Activated CD8-positive, alpha-beta memory T cell treated with anti-CD3 and anti-CD28 coated beads, Interleukin-2, amount 50 U/mL, for 1 hour (primary cell): Measurements from ENCODE around the gene NDUFB4.
"Not testable (repeated sequence)": the region's sequence is repeated elsewhere in the genome, so short reads cannot be mapped to it uniquely, and the experiment has no call there.

Experiments
- DNase-seq: peaks from one replicate; pipeline ENCODE4 v3.0.0-alpha.2; 2020; ENCODE audit errors: extremely low read depth

The NDUFB4 gene

DNA sequence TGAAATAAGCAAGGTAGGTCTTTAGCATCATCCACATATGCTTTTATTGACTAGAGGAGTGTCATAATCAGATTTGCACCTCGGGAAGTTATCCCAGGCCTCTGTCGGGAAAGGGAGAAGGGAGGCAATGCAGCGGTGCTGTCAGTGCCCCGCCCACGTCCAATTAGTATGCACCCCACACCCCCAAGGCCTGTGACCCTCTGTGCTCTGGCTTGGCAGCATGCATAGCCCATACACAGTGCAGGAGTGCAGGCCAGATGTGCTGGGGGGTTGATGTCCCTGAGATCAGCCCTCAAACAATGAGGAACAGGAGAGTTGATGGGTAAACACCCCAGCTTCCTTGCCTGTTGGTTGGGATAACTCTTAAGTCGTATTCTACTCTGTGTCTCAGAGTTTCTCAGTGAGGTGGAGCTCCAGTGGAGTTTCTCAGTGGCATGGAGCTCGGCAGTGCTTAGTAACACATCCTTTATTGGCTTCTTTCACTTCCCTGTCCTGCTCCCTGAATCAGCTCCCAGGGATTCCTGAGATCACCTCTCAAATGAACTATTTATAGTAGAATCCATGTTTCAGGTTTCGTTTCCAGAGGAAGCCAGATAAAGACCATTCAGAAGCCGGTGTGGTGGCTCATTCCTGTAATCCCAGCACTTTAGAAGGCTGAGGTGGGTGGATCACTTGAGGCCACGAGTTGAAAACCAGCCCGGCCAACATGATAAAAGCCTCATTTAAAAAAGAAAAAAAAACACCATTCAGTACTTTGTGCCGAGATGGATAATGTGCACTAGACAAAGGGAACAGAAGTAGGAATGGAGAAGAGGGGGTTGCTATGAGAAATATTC lies 26.7 kb upstream of the NDUFB4 start:
- no peak for DNase-seq

DNA sequence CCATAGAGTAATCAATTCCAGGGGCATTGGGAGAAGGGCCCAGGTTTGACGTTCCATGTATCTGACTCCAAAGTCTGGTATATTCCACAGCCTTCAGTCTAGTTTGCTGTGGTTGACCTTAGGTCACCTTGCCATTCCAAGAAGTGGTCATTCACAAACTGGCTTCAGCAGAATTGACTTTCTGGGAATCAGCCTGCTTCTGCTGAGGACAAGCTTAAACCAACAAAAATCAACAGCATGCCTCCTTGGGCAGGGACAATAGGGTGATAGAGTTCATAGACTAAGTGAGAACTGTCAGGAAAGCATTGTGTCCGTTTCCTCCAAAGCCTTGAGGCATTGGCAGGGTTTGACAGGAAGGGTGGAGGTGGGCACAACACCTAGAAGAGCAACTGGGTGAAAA lies 24.1 kb upstream of the NDUFB4 start:
- no peak for DNase-seq

DNA sequence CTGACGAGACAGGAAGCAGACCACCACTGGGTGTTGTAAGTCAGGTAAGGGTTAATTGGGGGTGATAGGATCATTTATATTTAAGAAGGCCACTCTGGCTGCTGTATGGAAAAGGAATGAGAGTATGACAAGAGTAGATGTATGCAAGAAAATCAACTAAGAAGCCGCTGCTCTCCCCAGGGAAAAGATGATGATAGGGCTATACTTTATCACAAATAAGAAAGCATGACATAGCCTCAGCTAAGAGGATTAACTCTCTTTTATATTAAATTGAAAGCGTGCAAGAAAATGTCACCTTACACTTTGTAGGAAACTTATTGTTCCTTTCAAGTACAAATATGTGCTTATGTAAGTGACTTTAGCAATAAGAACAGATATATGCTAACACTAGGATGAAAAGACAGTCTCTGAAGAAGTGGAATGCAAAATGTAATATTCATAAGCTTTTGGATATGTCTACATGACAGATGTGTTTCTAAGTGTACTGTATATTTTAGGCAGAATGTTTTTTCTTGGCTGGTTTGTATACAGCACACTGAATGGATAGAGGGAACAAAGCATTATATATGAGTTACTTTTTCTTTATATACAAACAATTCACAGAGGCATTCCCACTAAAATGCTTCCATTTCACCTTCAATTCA lies 8.7 kb upstream of the NDUFB4 start:
- DNase-seq: no peak

DNA sequence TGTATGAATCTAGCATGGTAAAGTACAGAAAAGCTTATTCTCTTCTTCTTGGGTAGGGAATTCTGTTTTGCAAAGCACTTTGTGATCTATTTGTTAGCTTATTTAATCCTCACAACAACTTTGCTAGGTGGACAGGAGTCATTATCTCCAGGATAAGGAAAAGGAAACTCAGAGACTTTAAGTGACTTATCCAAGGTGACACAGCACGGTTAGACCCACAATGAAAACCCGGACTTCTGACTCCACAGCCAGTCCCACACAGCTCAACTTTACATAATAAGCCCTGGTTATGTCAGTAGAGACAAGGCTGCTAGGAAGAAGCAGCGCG lies 384 bp upstream of the NDUFB4 start:
- DNase-seq: no peak

DNA sequence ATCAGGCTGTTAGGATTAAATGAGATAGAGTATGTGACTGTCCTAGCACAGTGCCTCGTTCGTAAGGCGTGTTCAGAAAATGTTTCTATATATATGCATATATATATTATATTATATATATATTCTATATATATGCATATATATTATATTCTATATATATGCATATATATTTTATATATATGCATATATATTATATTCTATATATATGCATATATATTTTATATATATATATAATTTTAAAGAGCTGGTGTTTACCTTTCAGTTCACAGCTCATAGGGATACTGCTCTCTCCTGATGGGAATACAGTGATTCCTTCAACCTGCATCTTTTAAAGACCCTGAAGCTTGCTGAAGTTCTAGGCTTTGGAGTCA lies 702 bp downstream of the NDUFB4 start:
- no peak for DNase-seq

DNA sequence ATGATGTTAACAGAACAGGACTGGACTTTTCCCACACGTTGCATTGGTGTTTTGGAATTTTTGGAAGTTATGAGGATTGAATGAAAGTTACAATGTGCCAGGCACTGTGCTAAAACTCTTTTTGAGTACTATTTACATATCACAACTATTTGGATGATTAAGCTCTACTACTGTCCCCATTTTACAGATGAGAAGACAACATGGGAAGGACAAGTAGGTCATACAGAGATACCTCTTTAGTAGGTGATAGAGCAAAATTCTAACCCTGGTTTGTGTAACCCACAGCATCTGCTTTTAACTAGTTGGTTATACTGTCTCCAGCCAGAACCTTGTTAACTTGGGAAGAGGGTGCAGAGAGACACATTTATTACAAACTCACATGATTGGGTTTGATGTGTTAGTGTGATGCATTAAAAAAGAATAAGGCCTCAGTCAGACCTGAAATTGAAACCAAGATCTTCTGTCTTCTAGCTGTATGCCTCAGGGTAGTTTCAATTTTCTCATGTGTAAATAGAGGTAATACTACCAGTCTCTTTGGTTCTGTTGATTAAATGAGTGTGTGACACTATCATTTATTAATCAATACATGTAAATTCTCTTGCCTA lies 1.4 kb downstream of the NDUFB4 start:
- DNase-seq: no peak

DNA sequence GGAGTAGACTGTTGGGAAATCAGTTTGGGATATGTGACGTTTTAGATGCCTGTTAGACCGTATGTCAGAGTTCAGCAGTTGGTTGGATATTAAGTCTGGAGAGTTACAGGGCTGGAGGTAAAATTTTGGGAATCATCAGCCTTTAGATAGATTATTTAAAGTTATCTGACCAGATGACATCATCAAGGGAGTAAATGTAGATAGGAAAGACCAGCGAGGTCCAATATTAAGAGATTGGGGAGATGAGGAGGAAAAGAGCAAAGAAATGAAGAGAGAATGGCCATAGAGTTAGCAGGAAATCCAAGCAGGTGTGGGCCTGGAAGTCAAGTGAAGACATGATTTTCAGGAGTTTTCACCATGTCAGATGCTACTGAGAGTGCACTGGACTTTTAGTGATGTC lies 3.1 kb downstream of the NDUFB4 start:
- DNase-seq: no peak

DNA sequence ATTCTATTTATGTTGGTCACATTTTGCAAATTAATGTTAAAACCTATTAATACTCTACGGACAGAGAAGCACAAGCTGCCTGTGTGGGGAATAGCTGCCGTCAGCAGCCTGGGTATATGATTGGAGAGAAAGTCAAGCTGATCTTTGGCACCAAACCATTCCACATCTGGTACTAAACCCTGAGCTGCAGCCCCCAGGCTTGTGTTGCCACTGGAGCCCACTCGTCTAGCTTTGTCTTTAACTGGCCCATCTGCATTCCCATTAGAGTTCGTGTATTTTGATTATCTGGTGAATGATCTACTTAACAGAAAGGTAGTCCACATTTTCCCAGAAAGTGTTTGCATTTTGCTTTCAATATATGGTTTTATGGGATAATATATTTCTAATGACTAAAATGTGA lies 5.4 kb downstream of the NDUFB4 start:
- no peak for DNase-seq

DNA sequence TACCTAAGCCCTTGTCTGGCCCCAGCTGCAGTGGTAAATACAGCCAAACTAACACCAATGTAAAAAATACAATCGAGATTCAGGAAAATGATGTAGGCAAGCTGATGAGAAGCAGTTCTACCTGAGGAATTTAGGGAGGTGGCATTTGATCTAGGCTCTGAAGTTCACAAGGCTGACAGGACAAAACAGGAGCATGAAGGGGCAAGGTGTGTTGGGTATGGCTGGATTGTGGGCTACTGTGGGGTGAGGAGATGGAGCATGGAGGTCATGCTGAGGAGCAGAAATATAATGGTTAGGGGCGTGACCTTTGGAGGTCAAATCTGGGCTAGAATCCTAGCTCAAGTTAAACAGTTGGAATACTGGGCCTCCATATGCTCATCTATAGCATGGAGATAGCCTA lies 6.5 kb downstream of the NDUFB4 start:
- DNase-seq: no peak

DNA sequence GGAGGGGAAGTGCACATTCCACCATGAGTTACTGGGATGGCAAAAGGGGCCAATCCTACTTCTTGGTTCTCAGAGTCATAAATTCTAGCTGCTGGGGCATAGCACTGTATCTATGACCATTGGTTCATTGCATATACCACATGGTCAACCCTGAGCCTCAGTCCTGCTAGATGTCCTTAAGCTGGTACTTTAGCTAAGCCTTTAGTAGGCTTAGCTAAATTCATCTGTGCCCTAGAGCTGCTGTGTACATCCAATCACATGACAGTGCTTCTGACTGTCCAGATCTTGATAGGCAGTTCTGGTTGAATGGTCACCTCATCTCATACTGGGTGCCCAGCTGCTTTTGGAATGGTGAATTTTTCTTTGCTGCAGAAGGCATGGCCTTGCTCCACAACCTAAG lies 8.2 kb downstream of the NDUFB4 start:
- DNase-seq: no peak

DNA sequence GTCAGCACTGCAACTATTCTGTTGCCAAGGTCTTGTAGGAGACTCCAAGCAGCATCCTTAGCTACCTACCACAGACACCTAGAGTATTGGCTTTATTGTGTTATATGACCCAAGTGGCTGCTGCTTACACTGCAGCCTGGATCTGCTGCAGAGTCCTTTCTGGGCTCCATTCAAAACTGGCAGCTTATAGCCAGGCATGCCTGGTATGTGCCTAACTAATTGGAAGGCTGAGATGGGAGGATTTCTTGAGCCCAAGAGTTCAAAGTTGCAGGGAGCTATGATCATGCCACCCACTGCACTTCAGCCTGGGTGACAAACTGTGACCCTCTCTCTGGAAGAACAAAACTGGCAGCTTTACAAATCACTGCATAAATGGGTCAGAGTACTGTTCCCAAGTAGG lies 8.6 kb downstream of the NDUFB4 start:
- DNase-seq: no peak

DNA sequence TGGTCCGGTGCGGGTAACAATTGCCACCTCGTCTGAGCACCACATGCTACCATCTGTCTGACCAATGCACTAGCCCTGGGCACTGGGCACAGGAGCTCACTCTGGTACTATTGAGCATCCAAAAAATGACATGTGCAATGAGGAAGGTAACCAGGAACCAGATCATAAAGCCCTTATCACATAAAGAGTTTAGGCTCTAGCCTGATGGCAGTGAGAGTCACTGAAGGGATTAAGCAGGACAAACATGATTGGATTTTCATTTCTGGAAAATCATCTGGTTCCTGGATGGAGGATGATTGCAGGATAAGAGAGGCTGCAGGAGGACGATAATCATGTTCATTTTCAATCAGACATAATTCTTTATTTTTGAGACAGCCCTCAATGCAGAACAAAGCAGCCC lies 12.4 kb downstream of the NDUFB4 start:
- DNase-seq: no peak

DNA sequence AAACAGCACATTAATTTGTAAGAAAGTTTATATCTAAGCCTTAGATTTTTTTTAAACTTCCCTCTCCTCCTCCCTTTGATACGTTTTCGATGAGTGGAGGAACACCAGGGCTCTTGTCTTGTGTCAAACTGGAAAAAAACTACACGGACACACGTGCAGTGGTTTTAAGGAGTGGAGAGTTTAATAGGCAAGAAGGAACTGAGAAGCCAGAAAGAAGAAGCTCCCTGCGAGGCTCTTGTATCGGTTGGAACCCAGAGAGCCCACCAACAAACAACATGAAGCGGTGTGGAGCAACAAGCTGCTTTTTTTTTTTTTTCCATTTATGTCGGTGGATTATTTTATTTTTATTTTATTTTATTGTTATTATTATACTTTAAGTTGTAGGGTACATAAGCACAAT lies 18.6 kb downstream of the NDUFB4 start:
- DNase-seq: no peak

DNA sequence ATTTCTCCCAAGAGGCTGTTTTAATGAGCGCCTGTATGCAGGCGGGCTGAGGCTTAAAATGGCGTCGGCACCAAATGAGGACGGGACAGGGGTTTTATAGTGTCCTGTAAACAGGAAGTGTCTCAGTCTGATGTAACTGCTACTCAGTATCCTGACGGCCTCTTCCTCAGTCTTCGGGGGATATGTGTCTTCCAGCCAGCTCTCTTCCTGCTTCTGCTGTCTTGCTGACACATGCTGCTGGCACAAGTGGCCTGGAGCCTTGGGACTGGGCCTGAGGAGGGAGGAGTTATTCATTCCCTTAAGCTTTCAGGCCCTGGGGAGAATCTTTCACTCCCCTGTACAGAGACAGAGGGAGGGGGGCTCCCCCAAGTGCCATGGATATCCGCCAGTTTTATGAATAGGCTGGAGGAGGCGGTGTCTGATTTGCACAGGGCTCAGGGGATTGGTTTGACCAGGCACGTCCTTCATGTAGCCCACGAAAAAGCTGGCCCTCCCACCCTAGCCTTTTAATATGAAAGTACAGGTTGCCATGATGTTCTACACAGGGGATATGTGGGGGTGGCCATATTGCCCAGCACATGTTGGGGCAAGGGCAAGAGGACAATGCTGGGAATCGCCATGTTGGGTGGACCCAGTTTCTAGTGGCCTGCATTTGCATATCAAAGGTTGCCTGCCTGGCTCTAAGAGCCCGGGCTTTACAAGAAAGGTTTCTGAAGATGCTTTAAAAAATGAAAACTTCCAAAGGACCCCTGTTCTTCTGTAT lies 19.9 kb downstream of the NDUFB4 start:
- no peak for DNase-seq

DNA sequence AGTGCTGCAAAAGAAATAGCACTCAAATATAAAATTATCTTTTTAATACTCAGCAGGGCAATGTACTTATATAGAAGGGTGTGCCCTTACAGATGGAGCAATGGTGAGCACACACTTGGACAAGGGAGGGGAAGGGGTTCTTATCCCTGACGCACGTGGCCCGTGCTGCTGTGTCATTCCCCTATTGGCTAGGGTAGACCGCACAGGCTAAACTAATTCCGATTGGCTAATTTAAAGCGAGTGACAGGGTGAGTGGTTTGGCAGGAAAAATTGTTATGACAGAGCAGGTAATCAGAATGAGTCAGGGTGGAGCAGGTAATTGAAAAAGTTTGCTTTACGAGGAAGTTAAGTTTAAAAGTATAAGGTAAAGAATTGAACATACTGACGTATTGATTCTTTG lies 20.6 kb downstream of the NDUFB4 start:
- not testable (repeated sequence) for DNase-seq

DNA sequence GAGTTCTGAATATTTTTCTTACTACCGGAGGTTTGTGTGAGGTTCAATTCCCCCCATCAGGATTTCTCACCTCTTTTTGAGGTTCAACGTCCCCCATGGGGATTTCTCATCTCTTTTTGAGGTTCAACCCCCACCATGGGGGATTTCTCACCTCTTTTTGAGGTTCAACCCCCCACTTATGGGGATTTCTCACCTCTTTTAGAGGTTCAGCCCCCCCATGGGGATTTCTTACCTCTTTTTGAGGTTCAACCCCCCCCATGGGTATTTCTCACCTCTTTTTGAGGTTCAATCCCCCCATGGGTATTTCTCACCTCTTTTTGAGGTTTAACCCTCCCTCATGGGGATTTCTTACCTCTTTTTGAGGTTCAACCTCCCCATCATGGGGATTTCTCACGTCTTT lies 26.3 kb downstream of the NDUFB4 start:
- no peak for DNase-seq

DNA sequence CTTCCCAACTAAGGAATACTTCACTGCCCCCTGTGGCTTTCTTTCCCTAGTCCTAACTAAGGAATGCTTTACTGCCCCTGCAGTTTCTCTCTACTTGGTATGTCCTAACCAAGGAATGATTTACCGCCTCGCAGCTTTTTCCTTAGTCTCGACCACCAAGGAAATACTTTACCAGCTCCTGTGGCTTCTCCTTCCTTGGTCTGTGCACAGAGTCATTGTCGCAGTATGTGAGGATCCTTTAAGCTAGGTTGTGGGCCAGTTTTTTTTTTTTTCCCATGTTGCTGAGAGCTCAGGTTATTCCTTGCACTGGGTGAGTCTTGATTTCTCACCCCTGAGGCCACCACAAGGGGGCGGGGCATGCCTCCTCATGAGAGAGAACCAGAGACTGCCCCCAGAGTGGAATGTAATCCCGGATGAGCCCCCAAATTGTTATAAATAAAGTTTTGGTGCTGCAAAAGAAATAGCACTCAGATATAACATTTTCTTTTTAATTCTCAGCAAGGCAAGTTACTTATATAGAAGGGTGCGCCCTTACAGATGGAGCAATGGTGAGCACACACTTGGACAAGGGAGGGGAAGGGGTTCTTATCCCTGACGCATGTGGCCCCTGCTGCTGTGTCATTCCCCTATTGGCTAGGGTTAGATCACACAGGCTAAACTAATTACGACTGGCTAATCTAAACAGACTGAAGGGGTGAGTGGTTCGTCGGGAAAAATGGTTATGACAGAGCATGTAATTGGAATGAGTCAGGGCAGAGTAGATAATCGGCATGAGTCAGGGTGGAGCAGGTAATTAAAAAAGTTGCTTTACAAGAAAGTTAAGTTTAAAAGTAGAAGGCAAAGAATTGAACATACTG lies 27.0 kb downstream of the NDUFB4 start:
- DNase-seq: no peak

DNA sequence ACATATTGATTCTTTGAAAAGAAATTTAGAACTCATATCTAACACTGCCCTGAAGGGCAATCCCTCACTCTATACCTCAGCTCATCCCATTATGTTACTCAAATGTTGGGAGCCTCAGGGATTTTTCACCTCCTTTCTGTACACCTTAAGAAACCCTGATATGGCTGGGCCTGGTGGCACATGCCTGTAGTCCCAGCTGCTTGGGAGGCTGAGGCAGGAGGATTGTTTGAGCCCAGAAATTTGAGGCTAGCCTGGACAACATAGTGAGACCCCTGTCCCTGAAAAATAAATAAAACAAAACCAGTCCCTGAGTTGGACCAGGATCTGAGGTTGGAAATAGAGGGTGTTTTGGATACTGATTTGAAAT lies 27.6 kb downstream of the NDUFB4 start:
- no peak for DNase-seq

DNA sequence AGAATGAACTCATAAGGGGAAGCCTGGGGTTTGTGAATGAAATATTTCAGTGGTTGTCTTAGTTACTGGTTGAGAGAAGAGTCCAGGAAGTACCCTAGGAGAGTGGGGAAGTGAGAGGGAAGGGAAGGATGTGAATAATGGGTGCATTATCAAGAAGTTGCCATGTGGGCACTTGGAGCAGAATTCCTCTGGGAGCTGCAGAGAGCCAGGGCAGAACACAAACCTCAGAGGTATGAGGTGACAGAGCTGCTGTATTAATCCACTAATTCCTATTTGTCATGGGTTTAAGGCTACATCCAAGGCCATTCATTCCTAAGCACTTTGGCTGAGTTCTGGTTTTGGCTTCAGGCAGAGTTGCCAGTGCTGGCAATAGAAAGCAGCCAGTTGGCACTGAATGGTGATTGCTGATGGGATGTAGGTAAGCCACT lies 29.0 kb downstream of the NDUFB4 start:
- no peak for DNase-seq

DNA sequence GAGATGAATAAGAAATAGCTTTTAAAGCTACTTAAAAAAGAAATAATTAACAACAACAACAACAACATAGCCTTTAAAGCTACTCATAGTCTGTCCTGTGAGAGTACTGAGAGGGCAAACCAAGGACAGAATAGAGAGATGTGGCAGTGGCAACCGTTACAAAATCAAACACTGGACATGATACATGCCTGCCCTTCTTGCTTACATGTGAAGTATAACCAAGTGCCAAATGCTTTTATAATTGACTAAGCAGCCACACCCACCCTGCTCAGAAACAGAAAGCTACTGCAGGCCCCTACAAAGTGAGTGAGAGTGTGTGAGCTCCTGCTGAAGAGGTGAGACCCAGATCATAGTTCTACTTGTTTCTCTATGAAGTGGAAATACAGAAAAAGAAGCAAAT lies 38.4 kb downstream of the NDUFB4 start:
- DNase-seq: no peak

DNA sequence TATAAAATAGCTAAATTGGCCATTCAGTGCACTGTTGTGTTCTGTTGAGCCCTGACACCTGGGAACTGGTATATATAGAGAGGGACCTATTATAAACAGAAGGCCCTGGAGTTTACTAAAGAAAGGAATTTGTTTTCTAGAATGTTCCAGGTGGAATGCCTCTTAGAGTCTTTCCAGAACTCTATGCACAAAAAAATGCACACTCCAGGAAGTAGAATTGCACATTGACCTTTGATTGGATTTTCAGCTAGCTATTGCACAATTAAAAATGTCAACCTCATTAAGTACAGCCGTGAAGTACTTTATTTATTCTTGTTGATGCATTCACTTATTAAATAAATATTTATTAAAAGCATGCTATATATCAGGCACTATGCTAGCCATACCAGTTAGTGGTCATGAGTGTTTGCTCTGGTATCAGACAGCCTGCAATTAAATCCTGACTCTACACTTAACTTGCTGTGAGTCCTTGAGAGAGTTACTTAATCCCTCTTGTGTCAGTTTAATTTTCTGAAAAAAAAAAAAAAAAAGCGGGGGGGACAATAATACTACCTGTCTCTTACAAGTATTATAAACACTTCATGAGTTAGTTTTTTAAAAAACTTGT lies 40.8 kb downstream of the NDUFB4 start:
- no peak for DNase-seq
